Esophagus mucosa (tissue), 1 donor: ENCODE measurements around the gene ORM2. TPM values are rescaled to one million over a fixed set of nuclear protein-coding genes. Genes with fewer than 3 reads are reported as not detected.

Experiments used
- ATAC-seq: fragments of 200-7000 bp; cut with Tn5 transposase; one replicate; pipeline ENCODE4 v1.9.1; 2020
- total RNA-seq: library from RNA; stranded (reverse); gene quantifications from one replicate; pipeline ENCODE4 v1.2.4, GENCODE V29; 2023
- donor health status: DM: yes; HTN: yes; CAD: no.

ORM2 gene
- 0.36 TPM for total RNA-seq

GRCh38 chr9:114329625-114330022 lies at the start of gene ORM2:
TSS of gene ORM2 (plus strand) at chr9:114329869. CDS start at chr9:114329905, 36 bp downstream.
- ATAC-seq, result peak; percentile 6

GRCh38 chr9:114280636-114281472 lies 48.8 kb upstream of the ORM2 start:
- ATAC-seq, result no peak

- no peak for ATAC-seq
These were observed 48.1 kb upstream of the ORM2 start for GRCh38 chr9:114281473-114282103.

DNA sequence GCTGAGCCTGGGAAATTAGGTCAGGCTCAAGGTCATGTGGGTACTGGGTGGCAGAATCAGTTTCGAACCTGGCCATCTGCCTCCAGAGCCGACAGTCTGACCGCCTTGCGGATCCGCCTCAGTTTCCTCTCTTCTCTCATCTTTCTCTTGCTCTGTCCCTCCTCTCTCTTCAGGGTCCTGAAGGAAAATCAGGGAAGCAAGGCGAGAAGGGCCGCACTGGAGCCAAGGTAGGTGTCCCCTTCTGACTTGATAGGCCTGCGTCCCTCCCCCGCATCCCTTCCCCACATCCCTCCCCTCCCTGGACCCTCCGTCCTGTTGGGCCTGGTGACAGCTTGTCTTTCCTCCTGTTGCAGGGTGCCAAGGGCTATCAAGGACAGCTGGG lies 47.6 kb upstream of the ORM2 start:
- ATAC-seq, result no peak

GRCh38 chr9:114282507-114282906 lies 47.2 kb upstream of the ORM2 start:
- no peak for ATAC-seq

- no peak for ATAC-seq
These were observed 46.7 kb upstream of the ORM2 start for GRCh38 chr9:114282926-114283325.

DNA sequence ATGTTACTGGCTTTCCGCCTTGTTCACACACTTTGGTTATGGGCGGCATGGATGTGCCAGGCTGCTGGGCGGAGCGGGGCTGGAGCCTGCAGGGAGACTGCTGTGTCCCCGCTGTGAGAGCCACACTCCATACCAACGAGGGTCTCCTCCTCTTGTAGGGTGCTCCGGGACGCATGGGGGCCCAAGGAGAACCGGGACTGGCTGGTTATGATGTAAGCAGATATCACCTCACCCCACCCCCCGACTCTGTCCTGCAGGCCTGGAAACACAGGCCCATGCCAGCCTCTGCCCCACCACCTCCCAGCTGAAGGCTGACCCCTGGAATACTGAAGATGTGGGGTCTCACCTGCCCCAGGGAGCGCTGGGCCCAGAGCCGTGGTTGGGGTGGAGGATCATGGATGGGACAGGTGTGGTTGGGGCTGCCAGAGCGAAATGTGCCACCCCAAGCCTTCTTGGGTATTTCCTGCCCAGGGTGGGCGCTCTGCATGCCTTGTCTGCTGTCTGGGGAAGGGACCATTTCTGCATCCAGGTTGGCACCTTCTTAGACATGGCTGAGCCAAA lies 46.0 kb upstream of the ORM2 start:
- no peak for ATAC-seq

DNA sequence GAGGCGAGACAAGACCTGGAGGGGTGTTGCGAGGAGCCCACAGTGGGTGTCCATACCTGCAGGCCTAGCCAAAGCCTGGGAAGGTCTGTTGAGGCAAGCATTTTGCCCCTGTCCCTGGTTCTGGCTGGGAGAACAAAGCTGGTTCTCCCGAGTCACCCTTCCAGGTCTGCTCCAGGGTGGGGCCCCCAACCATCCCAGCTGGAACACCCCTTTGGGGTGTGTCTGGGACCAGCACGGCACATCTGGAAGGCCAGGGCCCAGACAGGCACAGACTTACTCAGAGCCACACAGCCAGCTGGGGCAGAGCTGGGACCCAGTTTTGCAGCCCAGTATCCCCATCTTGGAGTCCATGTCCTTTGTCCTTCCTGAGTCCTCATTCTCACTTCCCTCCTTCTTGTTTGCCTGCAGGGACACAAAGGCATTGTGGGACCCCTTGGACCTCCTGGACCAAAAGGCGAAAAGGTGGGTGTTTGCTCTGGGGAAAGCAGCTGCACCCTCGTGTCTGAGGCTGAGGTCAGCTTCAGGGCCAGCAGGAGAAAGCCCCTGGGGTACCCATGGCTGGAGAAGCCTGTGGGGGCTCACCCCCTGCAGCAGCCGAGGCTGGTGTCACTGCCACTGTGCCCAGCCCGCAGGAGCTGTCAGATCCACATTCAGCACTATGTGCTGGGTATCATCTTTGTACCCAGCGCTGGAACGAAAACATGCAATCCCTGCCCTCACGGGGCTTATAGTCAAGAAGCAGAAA lies 45.2 kb upstream of the ORM2 start:
- no peak for ATAC-seq

GRCh38 chr9:114285166-114285867 lies 44.4 kb upstream of the ORM2 start:
- ATAC-seq, result peak; percentile 25

DNA sequence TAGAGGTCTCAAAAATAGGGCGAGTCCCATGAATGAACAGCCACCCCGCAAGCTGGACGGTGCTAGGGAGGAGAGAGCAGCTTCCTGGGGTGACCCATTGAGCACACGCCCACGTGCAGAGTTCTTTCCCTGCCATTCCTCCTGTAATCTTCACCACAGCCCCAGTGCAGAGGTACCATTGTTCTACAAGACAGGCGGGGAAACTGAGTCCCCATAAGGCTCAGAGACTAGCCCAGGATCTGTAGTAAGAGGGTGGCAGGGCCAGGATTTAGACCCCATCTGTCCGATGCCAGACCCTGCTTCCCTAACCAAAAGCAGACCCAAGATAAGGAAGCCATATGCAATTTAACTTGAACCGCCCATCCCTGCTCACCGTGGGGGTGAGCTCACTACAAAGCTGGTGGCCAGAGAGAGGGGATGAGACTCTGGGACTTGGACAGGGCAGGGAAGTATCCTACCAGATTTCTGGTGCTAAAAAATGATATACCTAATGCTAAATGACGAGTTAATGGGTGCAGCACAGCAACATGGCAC lies 43.5 kb upstream of the ORM2 start:
- no peak for ATAC-seq

GRCh38 chr9:114287001-114287762 lies 42.5 kb upstream of the ORM2 start:
- no peak for ATAC-seq

DNA sequence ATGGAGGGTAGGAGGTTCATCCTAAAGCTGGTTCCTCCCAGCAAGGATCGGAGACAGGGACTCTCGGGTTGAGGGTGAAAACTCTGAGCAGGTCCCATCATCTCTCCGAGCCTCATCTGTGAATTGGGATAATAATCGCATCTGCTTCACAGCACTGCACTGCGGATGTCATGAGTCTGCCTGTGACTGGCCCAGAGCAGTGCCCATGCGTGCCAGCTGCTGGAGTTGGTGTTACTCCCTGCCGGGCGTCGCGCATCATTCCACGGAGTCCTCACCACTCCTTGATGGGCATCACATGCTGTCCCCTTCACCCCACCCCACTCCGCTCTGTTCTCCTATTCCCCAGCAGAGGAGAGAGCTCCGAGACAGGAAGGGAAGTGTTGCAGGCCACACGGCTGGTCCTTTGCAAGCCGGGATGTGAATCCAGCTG lies 41.9 kb upstream of the ORM2 start:
- no peak for ATAC-seq

- ATAC-seq, result peak; percentile 7
These were observed 41.2 kb upstream of the ORM2 start for GRCh38 chr9:114288193-114289091.

GRCh38 chr9:114289106-114289505 lies 40.6 kb upstream of the ORM2 start:
- ATAC-seq, result no peak

DNA sequence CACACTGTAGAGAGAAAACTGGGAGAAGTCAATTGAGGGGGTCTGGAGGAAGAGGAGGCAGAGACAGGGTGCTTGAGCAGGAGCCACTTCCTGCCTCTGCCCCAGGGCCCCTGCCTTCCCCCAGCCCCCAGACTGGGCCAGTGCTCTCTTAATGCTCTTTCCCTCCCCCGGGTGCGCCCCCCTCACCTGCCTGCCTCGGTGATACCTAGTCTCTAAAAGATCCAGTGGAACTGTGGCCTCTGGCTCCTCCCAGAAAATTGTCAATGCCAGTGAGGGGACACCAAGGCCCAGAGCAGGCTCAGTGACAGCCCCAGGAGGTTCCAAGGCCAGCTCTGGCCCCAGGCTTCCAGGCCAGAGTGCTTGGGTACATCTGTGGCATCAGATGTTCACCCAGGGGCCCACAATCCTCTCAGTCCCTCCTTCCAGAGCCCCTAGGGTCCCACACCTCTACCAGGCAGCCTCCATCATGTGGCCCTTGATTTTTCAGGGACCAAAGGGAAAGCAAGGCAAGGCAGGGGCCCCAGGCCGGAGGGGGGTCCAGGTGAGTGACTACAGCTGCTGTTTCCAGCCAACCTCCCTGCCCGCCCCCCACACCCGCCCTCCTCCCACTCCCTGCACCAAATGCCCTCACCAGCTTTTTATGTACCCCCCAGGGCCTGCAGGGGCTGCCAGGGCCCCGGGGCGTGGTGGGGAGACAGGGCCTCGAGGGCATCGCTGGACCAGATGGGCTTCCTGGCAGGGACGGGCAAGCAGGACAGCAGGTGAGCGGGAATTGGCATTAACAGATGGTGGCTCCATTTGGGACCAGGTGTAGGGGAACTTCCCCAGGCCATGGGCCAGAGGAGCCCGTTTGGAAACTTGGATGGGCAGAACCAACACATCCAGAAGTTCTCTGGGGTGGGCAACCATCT lies 39.8 kb upstream of the ORM2 start:
- ATAC-seq, result no peak

DNA sequence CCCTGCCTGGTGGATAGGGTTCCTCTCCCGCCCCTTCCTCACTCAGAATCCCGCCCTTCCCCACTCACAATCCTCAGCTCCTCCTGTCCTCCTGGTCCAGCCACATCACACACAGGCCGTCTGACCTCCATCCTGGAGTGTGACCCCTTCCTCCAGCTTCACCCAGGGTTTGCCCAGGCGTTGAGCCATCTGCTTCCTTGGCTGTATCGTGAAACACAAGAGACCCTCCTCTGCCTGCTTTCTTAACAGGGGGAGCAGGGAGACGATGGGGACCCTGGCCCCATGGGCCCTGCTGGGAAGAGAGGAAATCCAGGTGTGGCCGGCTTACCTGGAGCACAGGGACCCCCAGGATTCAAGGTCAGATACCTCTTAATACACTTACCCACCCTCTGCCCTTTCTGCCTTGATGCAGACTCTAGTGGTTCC lies 39.1 kb upstream of the ORM2 start:
- ATAC-seq, result peak; percentile 3

- ATAC-seq, result peak; percentile 43
These were observed 38.6 kb upstream of the ORM2 start for GRCh38 chr9:114291064-114291474.

- ATAC-seq, result no peak
These were observed 37.6 kb upstream of the ORM2 start for GRCh38 chr9:114291886-114292590.
